IMR-90 (cell line): Measurements from ENCODE around the gene MEST. TPM values are rescaled to one million over a fixed set of nuclear protein-coding genes. Genes with fewer than 3 reads are reported as not detected.
"Not testable (repeated sequence)": the region's sequence is repeated elsewhere in the genome, so short reads cannot be mapped to it uniquely, and the experiment has no call there.

ENCODE experiments used
- ATAC-seq: fragments of 200-7000 bp; cut with Tn5 transposase; 2 replicates; pipeline ENCODE4 v1.9.1; 2020; ENCODE audit warnings: low read depth, mild to moderate bottlenecking, moderate library complexity
- BruUV-seq: library from RNA; stranded (reverse); fragments of 400-500 nt; replicated peaks from 2 replicates; lab custom pipeline; 2021; lab: Mats Ljungman, UMichigan
- CTCF ChIA-PET: fragments of 300-600 bp; formaldehyde crosslinking; extraction: SDS; loops from one replicate; lab custom pipeline; 2021; ENCODE audit warnings: antibody characterized with exemption; lab: Yijun Ruan, JAX
- POLR2A ChIA-PET: fragments of 300-600 bp; sonication (Branson Sonifier 250); formaldehyde crosslinking; loops from one replicate; lab custom pipeline; 2022; ENCODE audit warnings: antibody characterized with exemption; ENCODE audit not compliant: unreplicated experiment; lab: Charles Lee
- DNase-seq: peaks from one replicate; pipeline ENCODE4 v3.0.0; 2013
- H2AFZ ChIP-seq: replicated peaks from 2 replicates; pipeline ENCODE3; 2013; ENCODE audit warnings: low read length, mild to moderate bottlenecking; ENCODE audit not compliant: poor library complexity
- H2AK5ac ChIP-seq: 2 replicates; pipeline ENCODE4 v1.6.1; 2013; ENCODE audit warnings: low read depth, low read length, inconsistent platforms
- H2AK9ac ChIP-seq: replicated peaks from 2 replicates; pipeline ENCODE3; 2013; ENCODE audit warnings: mild to moderate bottlenecking, low read depth, low read length, moderate library complexity; ENCODE audit not compliant: poor library complexity
- H2BK120ac ChIP-seq: 2 replicates; pipeline ENCODE4 v1.6.1; 2013; ENCODE audit warnings: low read depth, low read length, inconsistent platforms
- H2BK15ac ChIP-seq: 3 replicates; pipeline ENCODE4 v1.6.1; 2013; ENCODE audit warnings: low read depth, low read length, inconsistent platforms
- H2BK20ac ChIP-seq: 2 replicates; pipeline ENCODE4 v1.6.1; 2013; ENCODE audit warnings: low read depth, mild to moderate bottlenecking, inconsistent platforms, low read length, moderate library complexity
- H2BK5ac ChIP-seq: 2 replicates; pipeline ENCODE4 v1.6.1; 2013; ENCODE audit warnings: mild to moderate bottlenecking, low read depth, low read length, inconsistent platforms; ENCODE audit not compliant: poor library complexity, severe bottlenecking
- H3K14ac ChIP-seq: replicated peaks from 2 replicates; pipeline ENCODE4 v1.6.1; 2013; ENCODE audit warnings: low read depth, low read length, inconsistent platforms
- H3K18ac ChIP-seq: 2 replicates; pipeline ENCODE4 v1.6.1; 2013; ENCODE audit warnings: low read depth, low read length, control low read depth
- H3K23ac ChIP-seq: 2 replicates; pipeline ENCODE4 v1.6.1; 2013; ENCODE audit warnings: low read depth, low read length, inconsistent platforms
- H3K27ac ChIP-seq: 2 replicates; pipeline ENCODE4 v1.5.1; 2013; ENCODE audit warnings: mild to moderate bottlenecking, control low read depth, low read length; ENCODE audit not compliant: insufficient read depth
- H3K27me3 ChIP-seq: 2 replicates; pipeline ENCODE4 v1.6.1; 2013; ENCODE audit warnings: low read length; ENCODE audit not compliant: control insufficient read depth, insufficient read depth
- H3K36me3 ChIP-seq: 2 replicates; pipeline ENCODE4 v1.6.1; 2013; ENCODE audit warnings: low read length, mixed read lengths; ENCODE audit not compliant: control insufficient read depth, insufficient read depth
- H3K4ac ChIP-seq: 2 replicates; pipeline ENCODE4 v1.6.1; 2013; ENCODE audit warnings: low read depth, low read length, inconsistent platforms
- H3K4me1 ChIP-seq: 2 replicates; pipeline ENCODE4 v1.6.1; 2013; ENCODE audit warnings: low read length, mixed read lengths; ENCODE audit not compliant: control insufficient read depth, insufficient read depth
- H3K4me2 ChIP-seq: 2 replicates; pipeline ENCODE4 v1.6.1; 2013; ENCODE audit warnings: low read depth, mild to moderate bottlenecking, control low read depth, low read length, moderate library complexity
- H3K4me3 ChIP-seq: 2 replicates; pipeline ENCODE4 v1.5.1; 2013; ENCODE audit warnings: low read depth, mild to moderate bottlenecking, control low read depth, low read length, moderate library complexity; ENCODE audit not compliant: insufficient read depth
- H3K56ac ChIP-seq: 2 replicates; pipeline ENCODE4 v1.6.1; 2013; ENCODE audit warnings: low read length, inconsistent platforms; ENCODE audit not compliant: insufficient read depth; ENCODE audit errors: extremely low read depth
- H3K79me1 ChIP-seq, 2 experiments: 2 replicates each; pipeline ENCODE4 v1.6.1; 2013; ENCODE audit warnings: low read length in 2 of 2, inconsistent platforms in 1 of 2, low read depth in 1 of 2
- H3K9ac ChIP-seq: 2 replicates; pipeline ENCODE4 v1.6.1; 2013; ENCODE audit warnings: low read depth, low read length, control low read depth
- H3K9me1 ChIP-seq: 2 replicates; pipeline ENCODE4 v1.6.1; 2013; ENCODE audit warnings: low read length, inconsistent platforms; ENCODE audit not compliant: insufficient read depth
- H3K9me3 ChIP-seq: 2 replicates; pipeline ENCODE4 v1.6.1; 2013; ENCODE audit warnings: low read length; ENCODE audit not compliant: control insufficient read depth, insufficient read depth
- H4K20me1 ChIP-seq: 2 replicates; pipeline ENCODE4 v1.6.1; 2013; ENCODE audit warnings: low read length, inconsistent platforms; ENCODE audit not compliant: insufficient read depth
- H4K5ac ChIP-seq: 2 replicates; pipeline ENCODE4 v1.6.1; 2013; ENCODE audit warnings: mild to moderate bottlenecking, low read depth, low read length, control low read depth
- H4K8ac ChIP-seq, 2 experiments: 2 replicates each; pipeline ENCODE4 v1.6.1; 2013; ENCODE audit warnings: low read depth in 2 of 2, low read length in 2 of 2, control low read depth in 1 of 2, inconsistent platforms in 1 of 2
- H4K91ac ChIP-seq: 2 replicates; pipeline ENCODE4 v1.6.1; 2013; ENCODE audit warnings: low read depth, low read length, inconsistent platforms; ENCODE audit not compliant: insufficient read depth
- WGBS, 2 experiments: methylation state at CpG; one replicate each; pipeline versions ENCODE4 v1.1.5 to v1.1.7; 2013; ENCODE audit warnings: missing lambda C conversion rate in 2 of 2; ENCODE audit not compliant: insufficient read length in 1 of 2; ENCODE audit errors: extremely low coverage in 2 of 2; 5-methylcytosine and 5-hydroxymethylcytosine counted together
- dilution Hi-C: fragments of 300-500 bp; cut with HindIII; formaldehyde crosslinking; loops from one replicate; pipeline ENCODE4 v1.14.3; 2018; ENCODE audit warnings: low sequenced_read_pairs; ENCODE audit not compliant: unreplicated experiment
- in situ Hi-C: fragments of 300-500 bp; cut with MboI; formaldehyde crosslinking; loops from 3 replicates; pipeline ENCODE4 v1.14.3; 2019; ENCODE audit warnings: low sequenced_read_pairs, inconsistent platforms, mixed read lengths
- intact Hi-C: fragments of 100-400 bp; cut with micrococcal nuclease; formaldehyde crosslinking; loops from 2 replicates; pipeline ENCODE4 v1.10.0; 2022
- polyA plus RNA-seq, 3 experiments: library from polyadenylated mRNA; depleted of rRNA; stranded (reverse); fragments of >200 nt; gene quantifications; 2 replicates each; pipeline ENCODE4 v1.2.3, GENCODE V29; 2012; ENCODE audit warnings: low replicate concordance in 1 of 3
- total RNA-seq: library from RNA; depleted of rRNA; stranded (reverse); fragments of >200 nt; gene quantifications from 2 replicates; pipeline ENCODE4 v1.2.3, GENCODE V29; 2012

The MEST gene
- total and polyA plus RNA-seq, 2 of the 4 experiments (the other 2 are of a cell fraction), result 219 to 317 TPM

DNA sequence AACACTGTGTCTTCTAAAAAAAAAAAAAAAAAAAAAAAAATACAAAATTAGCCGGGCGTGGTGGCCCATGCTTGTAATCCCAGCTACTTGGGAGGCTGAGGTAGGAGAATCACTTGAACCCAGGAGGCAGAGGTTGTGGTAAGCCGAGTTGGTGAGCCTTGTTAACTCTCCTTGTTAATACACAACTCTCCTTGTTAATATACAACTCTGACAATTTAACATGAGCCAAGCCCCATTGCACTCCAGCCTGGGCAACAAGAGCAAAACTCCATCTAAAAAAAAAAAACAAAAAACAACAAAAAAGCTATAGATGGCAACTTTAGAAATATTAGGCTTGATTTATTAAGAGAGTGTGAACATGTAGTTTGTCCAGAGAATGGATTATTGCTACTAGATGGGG lies 20.2 kb downstream of the MEST start:
- H4K5ac ChIP-seq, H3K4ac ChIP-seq, H3K4me1 ChIP-seq, H3K18ac ChIP-seq, H3K27me3 ChIP-seq, H3K36me3 ChIP-seq, H3K4me3 ChIP-seq, DNase-seq, POLR2A ChIA-PET, H3K4me2 ChIP-seq, H2AFZ ChIP-seq, H3K79me1 ChIP-seq, H2BK20ac ChIP-seq, dilution Hi-C loops, H2AK9ac ChIP-seq, H4K91ac ChIP-seq, H3K14ac ChIP-seq, H2BK15ac ChIP-seq, in situ Hi-C loops, H3K27ac ChIP-seq, H3K23ac ChIP-seq, H3K9me1 ChIP-seq, H3K9ac ChIP-seq, CTCF ChIA-PET, H2BK5ac ChIP-seq, H3K9me3 ChIP-seq, intact Hi-C loops, H3K56ac ChIP-seq, H2BK120ac ChIP-seq, BruUV-seq, H4K20me1 ChIP-seq, H4K8ac ChIP-seq, H2AK5ac ChIP-seq, ATAC-seq: not testable (repeated sequence)
- no CpG with 5 or more reads among the region's 3 CpGs for WGBS, 2 experiments
